Nephron progenitor cell (in vitro differentiated cells): ENCODE data around the gene NTF3.
A peak's percentile ranks its signal among the peaks of the same experiment; 100 is the strongest.

ENCODE experiments used
- DNase-seq: peaks from one replicate; pipeline ENCODE4 v3.0.0; 2021
- H3K27ac Mint-ChIP-seq: 2 replicates; pipeline ENCODE4 v1.8.0; 2021; ENCODE audit warnings: mild to moderate bottlenecking, moderate library complexity, mixed read lengths
- H3K27me3 Mint-ChIP-seq: 2 replicates; pipeline ENCODE4 v1.8.0; 2021; ENCODE audit warnings: mild to moderate bottlenecking, low read depth, mixed read lengths; ENCODE audit not compliant: poor library complexity
- H3K36me3 Mint-ChIP-seq: 2 replicates; pipeline ENCODE4 v1.8.0; 2021; ENCODE audit warnings: low read depth, mixed read lengths
- H3K4me1 Mint-ChIP-seq: 2 replicates; pipeline ENCODE4 v1.8.0; 2021; ENCODE audit warnings: mixed read lengths
- H3K4me3 Mint-ChIP-seq: 2 replicates; pipeline ENCODE4 v1.8.0; 2021; ENCODE audit warnings: mild to moderate bottlenecking, moderate library complexity, mixed read lengths
- H3K9me3 Mint-ChIP-seq: 2 replicates; pipeline ENCODE4 v1.8.0; 2021; ENCODE audit warnings: mild to moderate bottlenecking, moderate library complexity, mixed read lengths
- CTCF ChIP-seq: fragments of 200-600 bp; sonication (generic); IDR thresholded peaks from 2 replicates; pipeline ENCODE4 v1.5.0; 2021; ENCODE audit warnings: antibody characterized with exemption

Gene NTF3

GRCh38 chr12:5507944-5508343 lies 76.0 kb downstream of the NTF3 start:
- Mint-ChIP-seq H3K36me3 (no peaks in the 10 kb centered on the region), H3K4me3 (no peak overlapping the region), H3K4me1 (peaks cover 60% of the 10 kb centered on the region), H3K27me3 (peaks cover 10% of the 10 kb centered on the region), H3K27ac (no peak overlapping the region), H3K9me3 (no peaks in the 10 kb centered on the region)
- DNase-seq, result no peak
- TF ChIP-seq CTCF, result no peak

DNA sequence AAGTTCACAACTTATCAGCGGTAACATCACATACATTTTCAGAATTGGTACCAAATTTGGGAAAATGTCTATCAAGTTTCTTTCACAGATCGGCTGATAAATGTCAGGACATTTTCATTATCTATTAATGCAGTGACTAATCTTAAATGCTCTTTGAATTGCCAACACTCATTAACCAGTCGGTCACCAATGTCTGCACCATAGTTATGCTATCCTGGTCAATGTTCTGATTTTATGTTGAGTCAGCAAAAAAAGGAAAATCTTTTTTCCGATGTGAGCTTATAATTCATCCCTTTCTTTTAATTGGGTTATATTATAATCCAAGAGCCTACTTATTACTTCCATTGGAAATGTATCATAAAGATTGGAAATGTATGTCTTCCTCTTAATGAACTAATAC lies 77.2 kb downstream of the NTF3 start:
- no peaks in the 10 kb centered on the region for H3K9me3 Mint-ChIP-seq
- peaks cover 55% of the 10 kb centered on the region for H3K4me1 Mint-ChIP-seq
- TF ChIP-seq CTCF, result no peak
- H3K27me3 Mint-ChIP-seq, result peaks cover 7% of the 10 kb centered on the region
- no peak for DNase-seq
- no peak overlapping the region for H3K27ac Mint-ChIP-seq
- H3K4me3 Mint-ChIP-seq, result no peak overlapping the region
- no peaks in the 10 kb centered on the region for H3K36me3 Mint-ChIP-seq

DNA sequence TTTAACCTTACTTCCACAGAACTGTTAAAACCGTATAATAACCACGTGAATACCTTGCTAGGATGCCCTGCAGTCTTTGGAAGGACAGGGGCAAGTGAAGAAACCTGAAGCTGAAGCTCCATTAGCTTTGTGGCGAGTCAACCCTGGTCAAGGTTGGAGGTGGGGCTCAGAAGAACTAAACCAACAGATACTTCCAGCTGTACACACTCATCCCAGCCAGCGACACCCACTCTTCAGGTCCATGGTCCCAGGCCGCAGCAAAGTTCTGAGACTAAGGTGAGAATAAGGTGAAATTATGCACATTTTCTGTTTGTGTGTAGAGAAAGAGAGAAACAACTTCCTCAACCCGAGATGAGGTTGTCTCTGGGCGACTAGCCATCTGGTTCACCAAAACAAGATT lies 77.6 kb downstream of the NTF3 start:
- TF ChIP-seq CTCF, result no peak
- Mint-ChIP-seq H3K4me3 (no peak overlapping the region), H3K27ac (no peak overlapping the region), H3K4me1 (peaks cover 55% of the 10 kb centered on the region), H3K27me3 (peaks cover 7% of the 10 kb centered on the region), H3K9me3 (no peaks in the 10 kb centered on the region), H3K36me3 (no peaks in the 10 kb centered on the region)
- DNase-seq, result no peak

DNA sequence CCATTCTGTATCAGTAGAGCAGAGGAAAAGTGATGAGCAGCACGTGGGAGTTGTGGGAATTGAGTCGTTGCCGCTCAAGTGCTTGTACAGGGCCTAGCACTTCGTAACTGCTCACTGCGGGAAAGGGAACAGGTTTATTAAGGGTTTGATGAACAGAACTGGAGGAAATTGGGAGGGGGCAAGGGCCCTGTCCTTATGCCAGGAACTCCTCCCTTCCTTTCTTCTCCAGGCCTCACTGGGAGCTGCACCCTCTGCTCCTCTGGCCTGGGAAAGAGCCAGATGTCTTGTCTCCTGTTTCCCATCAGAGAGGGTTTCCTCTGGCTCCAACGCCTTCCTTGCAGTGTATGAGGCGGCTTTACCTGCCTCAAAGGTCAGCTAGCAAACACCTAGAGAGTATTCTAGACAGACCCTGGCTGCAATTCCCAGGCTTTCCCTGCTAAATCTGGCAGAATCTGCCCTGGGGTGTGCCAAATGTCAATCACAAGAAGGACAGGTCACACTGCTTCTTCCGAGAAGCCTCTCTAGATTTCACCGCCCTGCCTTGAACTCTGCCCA lies 78.4 kb downstream of the NTF3 start:
- Mint-ChIP-seq H3K4me1 (peaks cover 55% of the 10 kb centered on the region), H3K27ac (no peak overlapping the region), H3K9me3 (no peaks in the 10 kb centered on the region), H3K4me3 (no peak overlapping the region), H3K27me3 (peaks cover 5% of the 10 kb centered on the region), H3K36me3 (no peaks in the 10 kb centered on the region)
- TF ChIP-seq CTCF, result no peak
- no peak for DNase-seq

- Mint-ChIP-seq H3K9me3 (no peaks in the 10 kb centered on the region), H3K27ac (no peak overlapping the region), H3K4me3 (peak overlapping the region; percentile 2), H3K27me3 (peaks cover 3% of the 10 kb centered on the region), H3K36me3 (no peaks in the 10 kb centered on the region), H3K4me1 (peaks cover 50% of the 10 kb centered on the region)
- DNase-seq, result no peak
- TF ChIP-seq CTCF, result no peak
Measured at GRCh38 chr12:5511256-5511643, 79.3 kb downstream of the NTF3 start.
